ENCODE results near the gene GRIN3B. TPM values are rescaled to one million over a fixed set of nuclear protein-coding genes. Genes with fewer than 3 reads are reported as not detected.

Gene GRIN3B
- total RNA-seq, 2 donors from 2014 or later: 2.0 TPM

- no peak for TF ChIP-seq CTCF (conservative IDR thresholded peaks at IDR 0.05)
- no peaks in the 10 kb centered on the region for H3K27me3 ChIP-seq (ENCODE audit: control insufficient read depth, insufficient read depth, low read length, poor library complexity, severe bottlenecking)
- Mint-ChIP-seq H3K36me3 (ENCODE audit: low read depth) (peaks cover 26% of the 10 kb centered on the region), H3K4me1 (no peaks in the 10 kb centered on the region), H3K4me3 (no peak overlapping the region), H3K9me3 (no peaks in the 10 kb centered on the region), H3K27me3 (ENCODE audit: insufficient read depth) (no peaks in the 10 kb centered on the region), H3K27ac (peak overlapping the region; percentile 21)
- H3K9me3 ChIP-seq (ENCODE audit: control insufficient read depth, low read length): no peaks in the 10 kb centered on the region
- no peak overlapping the region for H3K4me3 ChIP-seq (ENCODE audit: low read length)
- H3K9ac ChIP-seq (ENCODE audit: extremely low read depth, low read length, poor library complexity, severe bottlenecking): no peak overlapping the region
- H3K27ac ChIP-seq (ENCODE audit: low read depth, low read length): no peak overlapping the region
- peaks cover 34% of the 10 kb centered on the region for H3K36me3 ChIP-seq (ENCODE audit: control insufficient read depth, insufficient read depth, low read length)
- WGBS, 2 experiments (ENCODE audit: insufficient coverage in 1 of 2, insufficient read length in 1 of 2): 84 to 86% methylated on average over 25 to 27 of the region's 27 CpGs
- no peaks in the 10 kb centered on the region for H3K4me1 ChIP-seq (ENCODE audit: control insufficient read depth, insufficient read depth, low read length)
- DNase-seq: peak; percentile 67
Measured at GRCh38 chr19:990119-990571, 10.1 kb upstream of the GRIN3B start.

- no peak for TF ChIP-seq CTCF (conservative IDR thresholded peaks at IDR 0.05)
- H3K4me3 ChIP-seq (ENCODE audit: low read length): no peak overlapping the region
- H3K4me1 ChIP-seq (ENCODE audit: control insufficient read depth, insufficient read depth, low read length): no peaks in the 10 kb centered on the region
- no peaks in the 10 kb centered on the region for H3K9me3 Mint-ChIP-seq
- no peak overlapping the region for H3K27ac ChIP-seq (ENCODE audit: low read depth, low read length)
- H3K9ac ChIP-seq (ENCODE audit: extremely low read depth, low read length, poor library complexity, severe bottlenecking): no peak overlapping the region
- H3K36me3 Mint-ChIP-seq (ENCODE audit: low read depth): peaks cover 26% of the 10 kb centered on the region
- H3K4me1 Mint-ChIP-seq: no peaks in the 10 kb centered on the region
- H3K36me3 ChIP-seq (ENCODE audit: control insufficient read depth, insufficient read depth, low read length): peaks cover 34% of the 10 kb centered on the region
- WGBS, 2 experiments (ENCODE audit: insufficient coverage in 1 of 2, insufficient read length in 1 of 2): 91 to 98% methylated on average over 17 to 23 of the region's 23 CpGs
- no peaks in the 10 kb centered on the region for H3K27me3 ChIP-seq (ENCODE audit: control insufficient read depth, insufficient read depth, low read length, poor library complexity, severe bottlenecking)
- peaks cover 2% of the 10 kb centered on the region for H3K27me3 Mint-ChIP-seq (ENCODE audit: insufficient read depth)
- DNase-seq: no peak
- no peaks in the 10 kb centered on the region for H3K9me3 ChIP-seq (ENCODE audit: control insufficient read depth, low read length)
- no peak overlapping the region for H3K4me3 Mint-ChIP-seq
- H3K27ac Mint-ChIP-seq: no peak overlapping the region
Measured at GRCh38 chr19:990746-991145, 9.5 kb upstream of the GRIN3B start.

DNA sequence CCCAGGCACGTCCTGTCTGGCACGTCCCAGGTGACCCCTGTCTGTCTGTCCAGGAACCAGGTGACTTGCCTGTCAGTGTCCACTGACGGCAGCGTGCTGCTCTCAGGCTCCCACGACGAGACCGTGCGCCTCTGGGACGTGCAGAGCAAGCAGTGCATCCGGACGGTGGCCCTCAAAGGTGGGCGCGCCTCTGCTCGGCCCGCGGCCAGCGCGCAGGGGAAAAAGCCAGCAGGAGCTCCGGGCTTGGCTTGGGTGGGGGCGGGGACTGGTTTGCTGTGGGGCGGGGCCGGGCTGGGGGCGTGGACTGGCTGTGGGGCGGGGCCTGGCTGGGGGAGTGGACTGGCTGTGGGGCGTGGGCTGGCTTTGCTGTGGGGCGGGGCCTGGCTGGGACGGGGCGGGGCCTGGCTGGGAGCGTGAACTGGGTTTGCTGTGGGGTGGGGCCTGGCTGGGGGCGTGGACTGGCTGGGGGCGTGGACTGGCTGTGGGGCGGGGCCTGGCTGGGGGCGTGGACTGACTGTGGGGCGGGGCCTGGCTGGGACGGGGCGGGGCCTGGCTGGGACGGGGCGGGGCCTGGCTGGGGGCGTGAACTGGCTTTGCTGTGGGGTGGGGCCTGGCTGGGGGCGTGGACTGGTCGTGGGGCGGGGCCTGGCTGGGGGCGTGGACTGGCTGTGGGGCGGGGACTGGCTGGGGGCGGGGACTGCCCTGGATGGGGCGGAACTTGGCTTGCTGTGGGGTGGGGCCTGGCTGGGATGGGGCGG, 8.9 kb upstream of the GRIN3B start:
- 86% methylated on average over 14 to 34 of the region's 47 CpGs for WGBS, 2 experiments (ENCODE audit: insufficient coverage in 1 of 2, insufficient read length in 1 of 2)
- H3K27ac Mint-ChIP-seq: no peak overlapping the region
- TF ChIP-seq CTCF (conservative IDR thresholded peaks at IDR 0.05): no peak
- H3K4me3 ChIP-seq (ENCODE audit: low read length): no peak overlapping the region
- no peaks in the 10 kb centered on the region for H3K9me3 Mint-ChIP-seq
- DNase-seq: peak; percentile 97
- no peak overlapping the region for H3K9ac ChIP-seq (ENCODE audit: extremely low read depth, low read length, poor library complexity, severe bottlenecking)
- no peaks in the 10 kb centered on the region for H3K9me3 ChIP-seq (ENCODE audit: control insufficient read depth, low read length)
- H3K27ac ChIP-seq (ENCODE audit: low read depth, low read length): no peak overlapping the region
- H3K36me3 ChIP-seq (ENCODE audit: control insufficient read depth, insufficient read depth, low read length): peaks cover 33% of the 10 kb centered on the region
- H3K27me3 Mint-ChIP-seq (ENCODE audit: insufficient read depth): peaks cover 6% of the 10 kb centered on the region
- peaks cover under 1% of the 10 kb centered on the region for H3K4me1 Mint-ChIP-seq
- no peaks in the 10 kb centered on the region for H3K4me1 ChIP-seq (ENCODE audit: control insufficient read depth, insufficient read depth, low read length)
- no peak overlapping the region for H3K4me3 Mint-ChIP-seq
- H3K36me3 Mint-ChIP-seq (ENCODE audit: low read depth): peaks cover 25% of the 10 kb centered on the region
- peaks cover 4% of the 10 kb centered on the region for H3K27me3 ChIP-seq (ENCODE audit: control insufficient read depth, insufficient read depth, low read length, poor library complexity, severe bottlenecking)

All from endodermal cell (in vitro differentiated cells).